Endodermal cell (in vitro differentiated cells): Measurements from ENCODE around the gene CDK13. TPM values are rescaled to one million over a fixed set of nuclear protein-coding genes. Genes with fewer than 3 reads are reported as not detected.
"Not testable (repeated sequence)": the region's sequence is repeated elsewhere in the genome, so short reads cannot be mapped to it uniquely, and the experiment has no call there.

Experiments
- DNase-seq: peaks from one replicate; pipeline ENCODE4 v3.0.0-alpha.2; 2017
- H3K27ac ChIP-seq: 2 replicates; pipeline ENCODE4 v1.5.1; 2013; ENCODE audit warnings: mild to moderate bottlenecking, low read depth, low read length, moderate library complexity
- H3K27me3 ChIP-seq: 2 replicates; pipeline ENCODE4 v1.6.1; 2013; ENCODE audit warnings: mild to moderate bottlenecking, low read length, moderate library complexity; ENCODE audit not compliant: insufficient read depth, control insufficient read depth, poor library complexity, severe bottlenecking
- H3K36me3 ChIP-seq: 2 replicates; pipeline ENCODE4 v1.7.0; 2013; ENCODE audit warnings: mild to moderate bottlenecking, low read length, moderate library complexity; ENCODE audit not compliant: control insufficient read depth, insufficient read depth
- H3K4me1 ChIP-seq: one replicate; pipeline ENCODE4 v1.7.0; 2013; ENCODE audit warnings: low read length; ENCODE audit not compliant: control insufficient read depth, insufficient read depth
- H3K4me3 ChIP-seq: 2 replicates; pipeline ENCODE4 v1.5.1; 2013; ENCODE audit warnings: mild to moderate bottlenecking, low read length, moderate library complexity
- H3K9ac ChIP-seq: 2 replicates; pipeline ENCODE4 v1.6.1; 2013; ENCODE audit warnings: mild to moderate bottlenecking, low read length, moderate library complexity; ENCODE audit not compliant: poor library complexity, severe bottlenecking; ENCODE audit errors: extremely low read depth
- H3K9me3 ChIP-seq: 2 replicates; pipeline ENCODE4 v1.6.1; 2013; ENCODE audit warnings: mild to moderate bottlenecking, low read length, moderate library complexity; ENCODE audit not compliant: control insufficient read depth
- H3K27ac Mint-ChIP-seq: 2 replicates; pipeline ENCODE4 v1.8.0; 2020; ENCODE audit warnings: mixed read lengths
- H3K27me3 Mint-ChIP-seq: 2 replicates; pipeline ENCODE4 v1.8.0; 2021; ENCODE audit warnings: mild to moderate bottlenecking, mixed read lengths; ENCODE audit not compliant: insufficient read depth
- H3K36me3 Mint-ChIP-seq: 2 replicates; pipeline ENCODE4 v1.8.0; 2020; ENCODE audit warnings: low read depth, mixed read lengths
- H3K4me1 Mint-ChIP-seq: 2 replicates; pipeline ENCODE4 v1.8.0; 2020; ENCODE audit warnings: mixed read lengths
- H3K4me3 Mint-ChIP-seq: 2 replicates; pipeline ENCODE4 v1.8.0; 2020; ENCODE audit warnings: mild to moderate bottlenecking, moderate library complexity, mixed read lengths
- H3K9me3 Mint-ChIP-seq: 2 replicates; pipeline ENCODE4 v1.8.0; 2020; ENCODE audit warnings: mild to moderate bottlenecking, mixed read lengths
- CTCF ChIP-seq: fragments of 200-600 bp; sonication (generic); conservative IDR thresholded peaks from 2 replicates; pipeline ENCODE4 v1.5.0; 2021; ENCODE audit warnings: antibody characterized with exemption, mild to moderate bottlenecking
- WGBS, 2 experiments: methylation state at CpG; one replicate each; pipeline versions ENCODE4 v1.1.5 to v1.1.7; 2013; ENCODE audit warnings: missing lambda C conversion rate in 2 of 2, mixed read lengths in 1 of 2; ENCODE audit not compliant: insufficient coverage in 1 of 2, insufficient read length in 1 of 2; 5-methylcytosine and 5-hydroxymethylcytosine counted together
- total RNA-seq, 2 donors: library from RNA; stranded (reverse); fragmentation: NEBNext Ultra II Directional in 1 of 2; extraction: Animal tissue kit (Norgen Biotek cat#: 25700) in 1 of 2; gene quantifications; 2 replicates in 1 of 2; 3 replicates in 1 of 2; pipeline ENCODE4 v1.2.1, GENCODE V29; 2021

Gene CDK13
- total RNA-seq, 2 donors from 2014 or later = 60.8 to 77.7 TPM

GRCh38 chr7:40145596-40146130, 195.6 kb downstream of the CDK13 start:
- H3K4me3 Mint-ChIP-seq, H3K27ac Mint-ChIP-seq, H3K9ac ChIP-seq, DNase-seq, H3K36me3 ChIP-seq, H3K27me3 Mint-ChIP-seq, H3K4me1 ChIP-seq, H3K27me3 ChIP-seq, H3K4me1 Mint-ChIP-seq, H3K36me3 Mint-ChIP-seq, H3K27ac ChIP-seq: not testable (repeated sequence)
- 88% methylated on average over 3 of the region's 3 CpGs; no CpG with 5 or more reads in 1 of the 2 experiments for WGBS, 2 experiments
- Histone ChIP-seq H3K4me3 (peak overlapping the region; percentile 49), H3K9me3 (peaks cover 22% of the 10 kb centered on the region)
- peaks cover 32% of the 10 kb centered on the region for H3K9me3 Mint-ChIP-seq

- TF ChIP-seq CTCF = peak; percentile 49
- no peak overlapping the region for H3K4me3 ChIP-seq
- no peak overlapping the region for H3K4me3 Mint-ChIP-seq
- H3K36me3 Mint-ChIP-seq = peaks cover 7% of the 10 kb centered on the region
- H3K9me3 Mint-ChIP-seq = peaks cover 29% of the 10 kb centered on the region
- H3K36me3 ChIP-seq = no peaks in the 10 kb centered on the region
- H3K27me3 ChIP-seq = no peaks in the 10 kb centered on the region
- no peaks in the 10 kb centered on the region for H3K4me1 Mint-ChIP-seq
- H3K9ac ChIP-seq = no peak overlapping the region
- H3K9me3 ChIP-seq = peaks cover 22% of the 10 kb centered on the region
- no peaks in the 10 kb centered on the region for H3K4me1 ChIP-seq
- no peaks in the 10 kb centered on the region for H3K27me3 Mint-ChIP-seq
- whole genome bisulfite sequencing, 2 experiments = 92 to 94% methylated on average over 14 to 19 of the region's 19 CpGs
- DNase-seq = peak; percentile 69
- H3K27ac ChIP-seq = no peak overlapping the region
- H3K27ac Mint-ChIP-seq = no peak overlapping the region
Measured at GRCh38 chr7:40147371-40148246, 197.6 kb downstream of the CDK13 start.

- not testable (repeated sequence) for H3K27me3 Mint-ChIP-seq, H3K4me3 ChIP-seq, H3K36me3 Mint-ChIP-seq, H3K27ac ChIP-seq, H3K27me3 ChIP-seq, H3K4me1 Mint-ChIP-seq, H3K4me3 Mint-ChIP-seq, H3K4me1 ChIP-seq, H3K27ac Mint-ChIP-seq, H3K36me3 ChIP-seq, H3K9ac ChIP-seq, DNase-seq
- peaks cover 22% of the 10 kb centered on the region for H3K9me3 ChIP-seq
- H3K9me3 Mint-ChIP-seq = peaks cover 29% of the 10 kb centered on the region
- 94 to 98% methylated on average over 6 to 7 of the region's 7 CpGs for WGBS, 2 experiments
Measured at GRCh38 chr7:40148247-40148580, 198.2 kb downstream of the CDK13 start.

- 80 to 81% methylated on average over 2 of the region's 2 CpGs for WGBS, 2 experiments
- H3K27ac ChIP-seq = no peak overlapping the region
- Mint-ChIP-seq H3K27me3 (no peaks in the 10 kb centered on the region), H3K9me3 (peaks cover 29% of the 10 kb centered on the region), H3K4me3 (no peak overlapping the region), H3K36me3 (peaks cover 7% of the 10 kb centered on the region), H3K4me1 (no peaks in the 10 kb centered on the region), H3K27ac (peak overlapping the region; percentile 2)
- H3K9ac ChIP-seq = no peak overlapping the region
- no peaks in the 10 kb centered on the region for H3K36me3 ChIP-seq
- H3K27me3 ChIP-seq = no peaks in the 10 kb centered on the region
- no peak for DNase-seq
- peaks cover 22% of the 10 kb centered on the region for H3K9me3 ChIP-seq
- TF ChIP-seq CTCF = no peak
- no peaks in the 10 kb centered on the region for H3K4me1 ChIP-seq
- H3K4me3 ChIP-seq = no peak overlapping the region
Measured at GRCh38 chr7:40148671-40149070, 198.6 kb downstream of the CDK13 start.

Other genes with a start within 250 kb of the CDK13 start
- gene MPLKIP, start 184.4 kb downstream of the CDK13 start, total RNA-seq = 10 to 100 TPM; 43.5 to 53.5 TPM
- 1 to 10 TPM; 3.6 to 3.9 TPM for gene SUGCT, start 184.7 kb downstream of the CDK13 start, total RNA-seq